Stomach smooth muscle (tissue), 2 donors: ENCODE measurements around the gene MAP7D1.

Experiments
- H3K27ac ChIP-seq: one replicate; pipeline ENCODE4 v1.7.0; 2013; ENCODE audit warnings: mild to moderate bottlenecking, low read length, inconsistent platforms
- H3K27me3 ChIP-seq, 2 donors: one replicate each; pipeline ENCODE4 v1.7.0; 2013; ENCODE audit warnings: low read length in 2 of 2; ENCODE audit not compliant: insufficient read depth in 2 of 2, control insufficient read depth in 1 of 2
- H3K36me3 ChIP-seq, 2 donors: one replicate each; pipeline ENCODE4 v1.7.0; 2013; ENCODE audit warnings: low read length in 2 of 2; ENCODE audit not compliant: control insufficient read depth in 2 of 2, insufficient read depth in 2 of 2
- H3K4me1 ChIP-seq: one replicate; pipeline ENCODE4 v1.7.0; 2013; ENCODE audit warnings: low read length; ENCODE audit not compliant: control insufficient read depth, insufficient read depth
- H3K4me3 ChIP-seq, 2 donors: one replicate each; pipeline ENCODE4 v1.7.0; 2013; ENCODE audit warnings: low read length in 2 of 2
- H3K9ac ChIP-seq, 2 donors: one replicate each; pipeline ENCODE4 v1.7.0; 2013; ENCODE audit warnings: low read length in 2 of 2, mild to moderate bottlenecking in 1 of 2
- H3K9me3 ChIP-seq, 2 donors: one replicate each; pipeline ENCODE4 v1.7.0; 2013; ENCODE audit warnings: low read length in 2 of 2; ENCODE audit not compliant: control insufficient read depth in 2 of 2
- donor health status: healthy.
- donor health status: Pancreatic carcinoma.

Gene MAP7D1

GRCh38 chr1:36116901-36117300, 39.1 kb upstream of the MAP7D1 start:
- peaks cover 0 to 3% of the 10 kb centered on the region in 2 donors for H3K36me3 ChIP-seq
- H3K4me3 ChIP-seq = no peak overlapping the region
- no peaks in the 10 kb centered on the region for H3K27me3 ChIP-seq
- H3K9me3 ChIP-seq = no peaks in the 10 kb centered on the region
- peak overlapping the region; percentile 11 for H3K27ac ChIP-seq
- peaks cover 44% of the 10 kb centered on the region for H3K4me1 ChIP-seq
- peak overlapping the region; percentile 38 to 51 for H3K9ac ChIP-seq

- H3K36me3 ChIP-seq = no peaks in the 10 kb centered on the region
- H3K27ac ChIP-seq = peak overlapping the region; percentile 49
- H3K4me3 ChIP-seq = no peak overlapping the region
- no peak overlapping the region for H3K9ac ChIP-seq
- peaks cover 52% of the 10 kb centered on the region for H3K4me1 ChIP-seq
- no peaks in the 10 kb centered on the region for H3K9me3 ChIP-seq
- no peaks in the 10 kb centered on the region for H3K27me3 ChIP-seq
These were observed 37.3 kb upstream of the MAP7D1 start for GRCh38 chr1:36118447-36119204.

GRCh38 chr1:36119456-36119855, 36.5 kb upstream of the MAP7D1 start:
- no peaks in the 10 kb centered on the region for H3K36me3 ChIP-seq
- H3K9ac ChIP-seq = peak overlapping the region in 1 of 2 donors; percentile 51
- H3K9me3 ChIP-seq = no peaks in the 10 kb centered on the region
- peaks cover 58% of the 10 kb centered on the region for H3K4me1 ChIP-seq
- H3K27ac ChIP-seq = peak overlapping the region; percentile 49
- no peak overlapping the region for H3K4me3 ChIP-seq
- no peaks in the 10 kb centered on the region for H3K27me3 ChIP-seq

- Histone ChIP-seq H3K4me1 (peaks cover 46% of the 10 kb centered on the region), H3K9me3 (no peaks in the 10 kb centered on the region), H3K9ac (no peak overlapping the region), H3K27me3 (no peaks in the 10 kb centered on the region), H3K36me3 (no peaks in the 10 kb centered on the region), H3K4me3 (no peak overlapping the region), H3K27ac (no peak overlapping the region)
These were observed 33.6 kb upstream of the MAP7D1 start for GRCh38 chr1:36122062-36123030.

- no peaks in the 10 kb centered on the region for H3K9me3 ChIP-seq
- peaks cover 46% of the 10 kb centered on the region for H3K4me1 ChIP-seq
- H3K27ac ChIP-seq = peak overlapping the region; percentile 24
- H3K4me3 ChIP-seq = peak overlapping the region in 1 of 2 donors; percentile 64
- H3K9ac ChIP-seq = no peak overlapping the region
- H3K36me3 ChIP-seq = no peaks in the 10 kb centered on the region
- H3K27me3 ChIP-seq = no peaks in the 10 kb centered on the region
These were observed 32.6 kb upstream of the MAP7D1 start for GRCh38 chr1:36123356-36123755.

- peaks cover 34% of the 10 kb centered on the region for H3K4me1 ChIP-seq
- peak overlapping the region; percentile 24 for H3K27ac ChIP-seq
- H3K9ac ChIP-seq = peak overlapping the region; percentile 22 to 42
- no peaks in the 10 kb centered on the region for H3K36me3 ChIP-seq
- H3K9me3 ChIP-seq = no peaks in the 10 kb centered on the region
- H3K27me3 ChIP-seq = no peaks in the 10 kb centered on the region
- peak overlapping the region in 1 of 2 donors; percentile 64 for H3K4me3 ChIP-seq
These were observed 31.4 kb upstream of the MAP7D1 start for GRCh38 chr1:36124404-36125128.

- Histone ChIP-seq H3K27ac (peak within 1 kb of the TSS; percentile 24), H3K9ac (peak within 1 kb of the TSS; percentile 22 to 42), H3K4me1 (peaks cover 29% of the 10 kb centered on the region)
These were observed 30.6 kb upstream of the MAP7D1 start, which contains the start of gene COL8A2 for GRCh38 chr1:36125129-36125991. Gene COL8A2 (minus strand): TSS chr1:36125222. CDS start chr1:36100242, 24,980 bp downstream.

GRCh38 chr1:36126005-36126716, 29.8 kb upstream of the MAP7D1 start:
- H3K27me3 ChIP-seq = no peaks in the 10 kb centered on the region
- no peaks in the 10 kb centered on the region for H3K9me3 ChIP-seq
- no peak overlapping the region for H3K27ac ChIP-seq
- no peak overlapping the region for H3K9ac ChIP-seq
- H3K4me1 ChIP-seq = peaks cover 29% of the 10 kb centered on the region
- H3K36me3 ChIP-seq = no peaks in the 10 kb centered on the region
- peak overlapping the region; percentile 35 to 73 for H3K4me3 ChIP-seq

More at GRCh38 chr1:36125129-36125991, 30.6 kb upstream of the MAP7D1 start, which contains the start of gene COL8A2:
- H3K4me3 ChIP-seq = peak within 1 kb of the TSS; percentile 35 to 73
- no peaks in the 10 kb centered on the region for H3K9me3 ChIP-seq
- H3K36me3 ChIP-seq = no peaks in the 10 kb centered on the region
- no peaks in the 10 kb centered on the region for H3K27me3 ChIP-seq

- peaks cover 29% of the 10 kb centered on the region for H3K4me1 ChIP-seq
These were observed 29.0 kb upstream of the MAP7D1 start for GRCh38 chr1:36126797-36127500.

More at GRCh38 chr1:36126797-36127500, 29.0 kb upstream of the MAP7D1 start:
- no peak overlapping the region for H3K9ac ChIP-seq
- H3K36me3 ChIP-seq = no peaks in the 10 kb centered on the region
- no peaks in the 10 kb centered on the region for H3K27me3 ChIP-seq
- H3K4me3 ChIP-seq = no peak overlapping the region
- no peaks in the 10 kb centered on the region for H3K9me3 ChIP-seq
- H3K27ac ChIP-seq = no peak overlapping the region
